Effector memory CD4-positive, alpha-beta T cell (primary cell): ENCODE data around the gene HOMER2.
"Not testable (repeated sequence)": the region's sequence is repeated elsewhere in the genome, so short reads cannot be mapped to it uniquely, and the experiment has no call there.

Experiments
- DNase-seq, 3 donors: peaks; one replicate each; pipeline ENCODE4 v3.0.0-alpha.2; 2020
- H3K27ac ChIP-seq: 2 replicates; pipeline ENCODE4 v1.7.0; 2013; ENCODE audit warnings: mild to moderate bottlenecking, low read length, moderate library complexity; ENCODE audit not compliant: insufficient read depth, poor library complexity, severe bottlenecking
- H3K27me3 ChIP-seq: replicated peaks from 2 replicates; pipeline ENCODE4 v1.7.0; 2013; ENCODE audit warnings: mild to moderate bottlenecking, low read length; ENCODE audit not compliant: insufficient read depth, control insufficient read depth, poor library complexity, severe bottlenecking
- H3K36me3 ChIP-seq: 2 replicates; pipeline ENCODE4 v1.7.0; 2013; ENCODE audit warnings: mild to moderate bottlenecking, low read length, moderate library complexity; ENCODE audit not compliant: control insufficient read depth, insufficient read depth
- H3K4me1 ChIP-seq: 2 replicates; pipeline ENCODE4 v1.7.0; 2013; ENCODE audit warnings: low read length, mild to moderate bottlenecking; ENCODE audit not compliant: control insufficient read depth, insufficient read depth, poor library complexity, severe bottlenecking
- H3K4me3 ChIP-seq: 2 replicates; pipeline ENCODE4 v1.7.0; 2013; ENCODE audit warnings: low read length, low read depth, mild to moderate bottlenecking; ENCODE audit not compliant: insufficient read depth, poor library complexity, severe bottlenecking
- H3K9me3 ChIP-seq: 2 replicates; pipeline ENCODE4 v1.7.0; 2013; ENCODE audit warnings: mild to moderate bottlenecking, low read length, moderate library complexity; ENCODE audit not compliant: control insufficient read depth
- total RNA-seq, 3 donors: gene quantifications; one replicate each; lab custom pipeline; 2026; lab: John Stamatoyannopoulos, UW

The HOMER2 gene
- 1.2 to 1.7 (median 1.2) reads per million in 3 donors for total RNA-seq

GRCh38 chr15:82952158-82953081, at the start of gene HOMER2:
TSS of gene HOMER2 (minus strand) at chr15:82952720. CDS start at chr15:82952535, 185 bp downstream.
- peaks cover 13% of the 10 kb centered on the region for H3K27me3 ChIP-seq
- H3K27ac ChIP-seq = no peak within 1 kb of the TSS
- H3K4me1 ChIP-seq = peaks cover 3% of the 10 kb centered on the region
- H3K4me3 ChIP-seq = peak within 1 kb of the TSS; percentile 20
- H3K36me3 ChIP-seq = no peaks in the 10 kb centered on the region
- no peak for DNase-seq
- no peaks in the 10 kb centered on the region for H3K9me3 ChIP-seq

- DNase-seq, H3K4me1 ChIP-seq, H3K27ac ChIP-seq, H3K9me3 ChIP-seq, H3K36me3 ChIP-seq, H3K27me3 ChIP-seq, H3K4me3 ChIP-seq: not testable (repeated sequence)
Measured at GRCh38 chr15:83000672-83001031, 48.1 kb upstream of the HOMER2 start.

GRCh38 chr15:82999905-83000671, 47.6 kb upstream of the HOMER2 start:
- H3K27ac ChIP-seq = peak overlapping the region; percentile 42
- peaks cover 4% of the 10 kb centered on the region for H3K36me3 ChIP-seq
- no peaks in the 10 kb centered on the region for H3K9me3 ChIP-seq
- peaks cover 7% of the 10 kb centered on the region for H3K4me1 ChIP-seq
- H3K4me3 ChIP-seq = peak overlapping the region; percentile 35
- H3K27me3 ChIP-seq = no peaks in the 10 kb centered on the region
- no peak for DNase-seq

GRCh38 chr15:82999426-82999825, 46.9 kb upstream of the HOMER2 start:
- H3K27me3 ChIP-seq = no peaks in the 10 kb centered on the region
- H3K4me3 ChIP-seq = no peak overlapping the region
- DNase-seq = no peak
- H3K36me3 ChIP-seq = no peaks in the 10 kb centered on the region
- no peaks in the 10 kb centered on the region for H3K9me3 ChIP-seq
- H3K4me1 ChIP-seq = peaks cover 7% of the 10 kb centered on the region
- no peak overlapping the region for H3K27ac ChIP-seq

GRCh38 chr15:82995938-82996337, 43.4 kb upstream of the HOMER2 start:
- H3K4me3 ChIP-seq = no peak overlapping the region
- H3K36me3 ChIP-seq = no peaks in the 10 kb centered on the region
- H3K27me3 ChIP-seq = no peaks in the 10 kb centered on the region
- peaks cover 7% of the 10 kb centered on the region for H3K4me1 ChIP-seq
- DNase-seq = no peak
- no peak overlapping the region for H3K27ac ChIP-seq
- no peaks in the 10 kb centered on the region for H3K9me3 ChIP-seq

GRCh38 chr15:82995076-82995475, 42.6 kb upstream of the HOMER2 start:
- H3K27ac ChIP-seq = no peak overlapping the region
- H3K4me3 ChIP-seq = no peak overlapping the region
- H3K4me1 ChIP-seq = peaks cover 5% of the 10 kb centered on the region
- DNase-seq = no peak
- no peaks in the 10 kb centered on the region for H3K36me3 ChIP-seq
- H3K27me3 ChIP-seq = no peaks in the 10 kb centered on the region
- H3K9me3 ChIP-seq = no peaks in the 10 kb centered on the region

- H3K27me3 ChIP-seq = no peaks in the 10 kb centered on the region
- no peak overlapping the region for H3K4me3 ChIP-seq
- H3K36me3 ChIP-seq = peaks cover 13% of the 10 kb centered on the region
- H3K9me3 ChIP-seq = no peaks in the 10 kb centered on the region
- no peak for DNase-seq
- no peak overlapping the region for H3K27ac ChIP-seq
- H3K4me1 ChIP-seq = no peaks in the 10 kb centered on the region
Measured at GRCh38 chr15:82993144-82993543, 40.6 kb upstream of the HOMER2 start.

GRCh38 chr15:82992436-82992998, 40.0 kb upstream of the HOMER2 start:
- no peaks in the 10 kb centered on the region for H3K4me1 ChIP-seq
- H3K9me3 ChIP-seq = no peaks in the 10 kb centered on the region
- no peaks in the 10 kb centered on the region for H3K27me3 ChIP-seq
- H3K27ac ChIP-seq = no peak overlapping the region
- peaks cover 13% of the 10 kb centered on the region for H3K36me3 ChIP-seq
- no peak overlapping the region for H3K4me3 ChIP-seq
- no peak for DNase-seq

GRCh38 chr15:82986442-82986780, 33.9 kb upstream of the HOMER2 start:
- peak in 2 of 3 donors; percentile 9 to 18 for DNase-seq
- Histone ChIP-seq H3K27me3 (no peaks in the 10 kb centered on the region), H3K27ac (peak overlapping the region; percentile 64), H3K4me3 (peak overlapping the region; percentile 75), H3K36me3 (peaks cover 13% of the 10 kb centered on the region), H3K9me3 (no peaks in the 10 kb centered on the region), H3K4me1 (no peaks in the 10 kb centered on the region)
